HepG2 (cell line): Measurements from ENCODE around the gene ALG14. TPM values are rescaled to one million over a fixed set of nuclear protein-coding genes. Genes with fewer than 3 reads are reported as not detected.
A peak's percentile ranks its signal among the peaks of the same experiment; 100 is the strongest.

Experiments used
- ATRX ChIP-seq: sonication (generic); formaldehyde crosslinking; IDR thresholded peaks from 2 replicates; pipeline ENCODE4 v1.4.0; 2020; ENCODE audit warnings: missing genetic modification reagents, borderline replicate concordance
- FOXK1 ChIP-seq: sonication (generic); formaldehyde crosslinking; IDR thresholded peaks from 2 replicates; pipeline ENCODE4 v1.4.0; 2020; ENCODE audit warnings: low read depth, missing genetic modification reagents, borderline replicate concordance
- HINFP ChIP-seq: sonication (generic); formaldehyde crosslinking; IDR thresholded peaks from 2 replicates; pipeline ENCODE4 v1.4.0; 2020; ENCODE audit warnings: low read depth, mild to moderate bottlenecking, missing genetic modification reagents
- KLF15 ChIP-seq: sonication (generic); formaldehyde crosslinking; IDR thresholded peaks from 2 replicates; pipeline ENCODE4 v1.8.1; 2023; ENCODE audit warnings: borderline replicate concordance, mild to moderate bottlenecking, inconsistent platforms, missing genetic modification reagents, mixed read lengths
- NR1H2 ChIP-seq: sonication (generic); formaldehyde crosslinking; IDR thresholded peaks from 2 replicates; pipeline ENCODE4 v1.8.1; 2022; ENCODE audit warnings: low read depth, missing genetic modification reagents, borderline replicate concordance
- PHF20 ChIP-seq: sonication (generic); formaldehyde crosslinking; IDR thresholded peaks from 2 replicates; pipeline ENCODE4 v1.5.0; 2020; ENCODE audit warnings: mild to moderate bottlenecking, missing genetic modification reagents
- REL ChIP-seq: sonication (generic); formaldehyde crosslinking; conservative IDR thresholded peaks from 2 replicates; pipeline ENCODE4 v1.8.0; 2022; ENCODE audit warnings: mild to moderate bottlenecking, missing genetic modification reagents, moderate library complexity
- XRCC5 ChIP-seq: fragments of 200-400 bp; formaldehyde crosslinking; optimal IDR thresholded peaks from 2 replicates; pipeline ENCODE3; 2017; ENCODE audit warnings: mild to moderate bottlenecking, low read length
- ZNF160 ChIP-seq: sonication (generic); formaldehyde crosslinking; IDR thresholded peaks from 2 replicates; pipeline ENCODE4 v1.8.0; 2022; ENCODE audit warnings: mild to moderate bottlenecking, inconsistent platforms, missing genetic modification reagents
- ZNF207 ChIP-seq: fragments of 450-650 bp; IDR thresholded peaks from 2 replicates; pipeline ENCODE4 v1.6.1; 2016; ENCODE audit warnings: antibody characterized with exemption, borderline replicate concordance
- ZNF274 ChIP-seq: sonication (generic); formaldehyde crosslinking; IDR thresholded peaks from 2 replicates; pipeline ENCODE4 v1.5.1; 2020; ENCODE audit warnings: mild to moderate bottlenecking, missing genetic modification reagents
- ZNF552 ChIP-seq: sonication (generic); formaldehyde crosslinking; IDR thresholded peaks from 2 replicates; pipeline ENCODE4 v1.9.0; 2022; ENCODE audit warnings: missing genetic modification reagents, mild to moderate bottlenecking, borderline replicate concordance
- polyA plus RNA-seq, 8 experiments: library from polyadenylated mRNA; depleted of rRNA in 3 of 8; stranded (reverse) in 7 of 8; unstranded in 1 of 8; fragments of >200 nt; fragmentation: Illumina TruSeq in 4 of 8; extraction: Trizol in 4 of 8; gene quantifications; 2 replicates each; pipeline versions ENCODE4 v1.2.1 to v1.2.3, GENCODE V29; 2011 to 2016; ENCODE audit warnings: low read depth in 4 of 8, missing spikeins in 1 of 8, mixed read lengths in 1 of 8; ENCODE audit not compliant: insufficient read depth in 1 of 8
- total RNA-seq, 5 experiments: library from RNA; depleted of rRNA; stranded (reverse); fragments of >200 nt; fragmentation: Illumina TruSeq; extraction: Trizol; gene quantifications; 2 replicates each; pipeline ENCODE4 v1.2.3, GENCODE V29; 2016; ENCODE audit warnings: low read depth in 1 of 5
- TF ChIP-seq, protein P1 (sequence below): sonication (generic); formaldehyde crosslinking; IDR thresholded peaks from 2 replicates; pipeline ENCODE4 v1.4.0; 2020; ENCODE audit warnings: mild to moderate bottlenecking, missing genetic modification reagents
- TF ChIP-seq, protein P2 (sequence below): sonication (generic); formaldehyde crosslinking; IDR thresholded peaks from 2 replicates; pipeline ENCODE4 v1.4.0; 2020; ENCODE audit warnings: missing genetic modification reagents
- TF ChIP-seq, protein P3 (sequence below): sonication (generic); formaldehyde crosslinking; IDR thresholded peaks from 2 replicates; pipeline ENCODE4 v1.9.0; 2021; ENCODE audit warnings: missing genetic modification reagents, borderline replicate concordance
- TF ChIP-seq, protein P4 (sequence below): sonication (generic); formaldehyde crosslinking; IDR thresholded peaks from 2 replicates; pipeline ENCODE4 v1.4.0; 2020; ENCODE audit warnings: missing genetic modification reagents, borderline replicate concordance

Gene ALG14
- total and polyA plus RNA-seq, 2 of the 13 experiments (the other 11 are each of a cell fraction or from before 2014, with no cell fraction given), result 4.5 to 12.7 TPM

DNA sequence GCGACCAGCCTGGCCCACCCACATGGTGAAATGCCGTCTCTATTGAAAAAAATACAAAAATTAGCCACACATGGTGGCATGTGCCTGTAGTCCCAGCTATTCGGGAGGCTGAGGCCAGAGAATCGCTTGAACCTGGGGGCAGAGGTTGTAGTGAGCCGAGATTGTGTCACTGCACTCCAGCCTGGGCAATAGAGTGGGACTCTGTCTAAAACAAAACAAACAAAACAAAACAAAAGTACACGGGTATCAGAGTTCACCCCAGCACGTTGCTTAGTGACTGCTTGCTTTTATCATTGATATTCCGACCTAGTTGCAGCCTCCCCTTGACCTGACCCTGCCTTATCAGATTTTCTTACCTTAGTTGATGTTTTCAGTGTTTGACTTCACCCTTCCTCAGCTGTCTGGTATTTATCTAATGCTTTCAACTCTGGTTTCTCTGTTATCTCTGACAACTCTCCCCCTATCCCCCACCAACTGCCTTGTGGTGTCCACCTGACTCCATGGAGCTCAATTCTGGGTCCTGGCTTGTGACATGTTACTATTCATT, 49.5 kb upstream of the ALG14 start (continued):
- TF ChIP-seq XRCC5 (peak; percentile 29), KLF15 (CRISPR knock-in tag) (no peak), ZNF274 (CRISPR knock-in tag) (no peak), ZNF207 (no peak), ATRX (CRISPR knock-in tag) (no peak), ZNF160 (CRISPR knock-in tag) (no peak; the same call in 1 of the 2 replicates), REL (no peak), HINFP (CRISPR knock-in tag) (no peak), ZNF552 (CRISPR knock-in tag) (no peak), FOXK1 (peak; percentile 86), NR1H2 (CRISPR knock-in tag) (no peak), PHF20 (CRISPR knock-in tag) (no peak)
- TF ChIP-seq, protein P1, sequence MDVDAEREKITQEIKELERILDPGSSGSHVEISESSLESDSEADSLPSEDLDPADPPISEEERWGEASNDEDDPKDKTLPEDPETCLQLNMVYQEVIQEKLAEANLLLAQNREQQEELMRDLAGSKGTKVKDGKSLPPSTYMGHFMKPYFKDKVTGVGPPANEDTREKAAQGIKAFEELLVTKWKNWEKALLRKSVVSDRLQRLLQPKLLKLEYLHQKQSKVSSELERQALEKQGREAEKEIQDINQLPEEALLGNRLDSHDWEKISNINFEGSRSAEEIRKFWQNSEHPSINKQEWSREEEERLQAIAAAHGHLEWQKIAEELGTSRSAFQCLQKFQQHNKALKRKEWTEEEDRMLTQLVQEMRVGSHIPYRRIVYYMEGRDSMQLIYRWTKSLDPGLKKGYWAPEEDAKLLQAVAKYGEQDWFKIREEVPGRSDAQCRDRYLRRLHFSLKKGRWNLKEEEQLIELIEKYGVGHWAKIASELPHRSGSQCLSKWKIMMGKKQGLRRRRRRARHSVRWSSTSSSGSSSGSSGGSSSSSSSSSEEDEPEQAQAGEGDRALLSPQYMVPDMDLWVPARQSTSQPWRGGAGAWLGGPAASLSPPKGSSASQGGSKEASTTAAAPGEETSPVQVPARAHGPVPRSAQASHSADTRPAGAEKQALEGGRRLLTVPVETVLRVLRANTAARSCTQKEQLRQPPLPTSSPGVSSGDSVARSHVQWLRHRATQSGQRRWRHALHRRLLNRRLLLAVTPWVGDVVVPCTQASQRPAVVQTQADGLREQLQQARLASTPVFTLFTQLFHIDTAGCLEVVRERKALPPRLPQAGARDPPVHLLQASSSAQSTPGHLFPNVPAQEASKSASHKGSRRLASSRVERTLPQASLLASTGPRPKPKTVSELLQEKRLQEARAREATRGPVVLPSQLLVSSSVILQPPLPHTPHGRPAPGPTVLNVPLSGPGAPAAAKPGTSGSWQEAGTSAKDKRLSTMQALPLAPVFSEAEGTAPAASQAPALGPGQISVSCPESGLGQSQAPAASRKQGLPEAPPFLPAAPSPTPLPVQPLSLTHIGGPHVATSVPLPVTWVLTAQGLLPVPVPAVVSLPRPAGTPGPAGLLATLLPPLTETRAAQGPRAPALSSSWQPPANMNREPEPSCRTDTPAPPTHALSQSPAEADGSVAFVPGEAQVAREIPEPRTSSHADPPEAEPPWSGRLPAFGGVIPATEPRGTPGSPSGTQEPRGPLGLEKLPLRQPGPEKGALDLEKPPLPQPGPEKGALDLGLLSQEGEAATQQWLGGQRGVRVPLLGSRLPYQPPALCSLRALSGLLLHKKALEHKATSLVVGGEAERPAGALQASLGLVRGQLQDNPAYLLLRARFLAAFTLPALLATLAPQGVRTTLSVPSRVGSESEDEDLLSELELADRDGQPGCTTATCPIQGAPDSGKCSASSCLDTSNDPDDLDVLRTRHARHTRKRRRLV, result no peak; the same call in 1 of the 2 replicates
- TF ChIP-seq, protein P2, sequence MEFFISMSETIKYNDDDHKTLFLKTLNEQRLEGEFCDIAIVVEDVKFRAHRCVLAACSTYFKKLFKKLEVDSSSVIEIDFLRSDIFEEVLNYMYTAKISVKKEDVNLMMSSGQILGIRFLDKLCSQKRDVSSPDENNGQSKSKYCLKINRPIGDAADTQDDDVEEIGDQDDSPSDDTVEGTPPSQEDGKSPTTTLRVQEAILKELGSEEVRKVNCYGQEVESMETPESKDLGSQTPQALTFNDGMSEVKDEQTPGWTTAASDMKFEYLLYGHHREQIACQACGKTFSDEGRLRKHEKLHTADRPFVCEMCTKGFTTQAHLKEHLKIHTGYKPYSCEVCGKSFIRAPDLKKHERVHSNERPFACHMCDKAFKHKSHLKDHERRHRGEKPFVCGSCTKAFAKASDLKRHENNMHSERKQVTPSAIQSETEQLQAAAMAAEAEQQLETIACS (CRISPR knock-in tag), result no peak
- TF ChIP-seq, protein P3, sequence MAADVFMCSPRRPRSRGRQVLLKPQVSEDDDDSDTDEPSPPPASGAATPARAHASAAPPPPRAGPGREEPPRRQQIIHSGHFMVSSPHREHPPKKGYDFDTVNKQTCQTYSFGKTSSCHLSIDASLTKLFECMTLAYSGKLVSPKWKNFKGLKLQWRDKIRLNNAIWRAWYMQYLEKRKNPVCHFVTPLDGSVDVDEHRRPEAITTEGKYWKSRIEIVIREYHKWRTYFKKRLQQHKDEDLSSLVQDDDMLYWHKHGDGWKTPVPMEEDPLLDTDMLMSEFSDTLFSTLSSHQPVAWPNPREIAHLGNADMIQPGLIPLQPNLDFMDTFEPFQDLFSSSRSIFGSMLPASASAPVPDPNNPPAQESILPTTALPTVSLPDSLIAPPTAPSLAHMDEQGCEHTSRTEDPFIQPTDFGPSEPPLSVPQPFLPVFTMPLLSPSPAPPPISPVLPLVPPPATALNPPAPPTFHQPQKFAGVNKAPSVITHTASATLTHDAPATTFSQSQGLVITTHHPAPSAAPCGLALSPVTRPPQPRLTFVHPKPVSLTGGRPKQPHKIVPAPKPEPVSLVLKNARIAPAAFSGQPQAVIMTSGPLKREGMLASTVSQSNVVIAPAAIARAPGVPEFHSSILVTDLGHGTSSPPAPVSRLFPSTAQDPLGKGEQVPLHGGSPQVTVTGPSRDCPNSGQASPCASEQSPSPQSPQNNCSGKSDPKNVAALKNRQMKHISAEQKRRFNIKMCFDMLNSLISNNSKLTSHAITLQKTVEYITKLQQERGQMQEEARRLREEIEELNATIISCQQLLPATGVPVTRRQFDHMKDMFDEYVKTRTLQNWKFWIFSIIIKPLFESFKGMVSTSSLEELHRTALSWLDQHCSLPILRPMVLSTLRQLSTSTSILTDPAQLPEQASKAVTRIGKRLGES (CRISPR knock-in tag), result no peak
- TF ChIP-seq, protein P4, sequence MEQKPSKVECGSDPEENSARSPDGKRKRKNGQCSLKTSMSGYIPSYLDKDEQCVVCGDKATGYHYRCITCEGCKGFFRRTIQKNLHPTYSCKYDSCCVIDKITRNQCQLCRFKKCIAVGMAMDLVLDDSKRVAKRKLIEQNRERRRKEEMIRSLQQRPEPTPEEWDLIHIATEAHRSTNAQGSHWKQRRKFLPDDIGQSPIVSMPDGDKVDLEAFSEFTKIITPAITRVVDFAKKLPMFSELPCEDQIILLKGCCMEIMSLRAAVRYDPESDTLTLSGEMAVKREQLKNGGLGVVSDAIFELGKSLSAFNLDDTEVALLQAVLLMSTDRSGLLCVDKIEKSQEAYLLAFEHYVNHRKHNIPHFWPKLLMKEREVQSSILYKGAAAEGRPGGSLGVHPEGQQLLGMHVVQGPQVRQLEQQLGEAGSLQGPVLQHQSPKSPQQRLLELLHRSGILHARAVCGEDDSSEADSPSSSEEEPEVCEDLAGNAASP (CRISPR knock-in tag), result peak; percentile 89; the same call in 1 of the 2 replicates
